Umbilical cord (tissue), 2 donors: ENCODE results near the gene NOTO. TPM values are rescaled to one million over a fixed set of nuclear protein-coding genes. Genes with fewer than 3 reads are reported as not detected.

Experiments used
- DNase-seq: peaks from one replicate; pipeline ENCODE4 v3.0.0-alpha.2; 2015; ENCODE audit warnings: low spot score
- total RNA-seq: library from RNA; depleted of rRNA; stranded (reverse); fragments of >200 nt; gene quantifications from one replicate; pipeline ENCODE4 v1.2.3, GENCODE V29; 2014; ENCODE audit warnings: low replicate concordance; ENCODE audit not compliant: insufficient read depth

NOTO gene
- total RNA-seq, 1 donor from 2014 or later, result 3.4 TPM

DNA sequence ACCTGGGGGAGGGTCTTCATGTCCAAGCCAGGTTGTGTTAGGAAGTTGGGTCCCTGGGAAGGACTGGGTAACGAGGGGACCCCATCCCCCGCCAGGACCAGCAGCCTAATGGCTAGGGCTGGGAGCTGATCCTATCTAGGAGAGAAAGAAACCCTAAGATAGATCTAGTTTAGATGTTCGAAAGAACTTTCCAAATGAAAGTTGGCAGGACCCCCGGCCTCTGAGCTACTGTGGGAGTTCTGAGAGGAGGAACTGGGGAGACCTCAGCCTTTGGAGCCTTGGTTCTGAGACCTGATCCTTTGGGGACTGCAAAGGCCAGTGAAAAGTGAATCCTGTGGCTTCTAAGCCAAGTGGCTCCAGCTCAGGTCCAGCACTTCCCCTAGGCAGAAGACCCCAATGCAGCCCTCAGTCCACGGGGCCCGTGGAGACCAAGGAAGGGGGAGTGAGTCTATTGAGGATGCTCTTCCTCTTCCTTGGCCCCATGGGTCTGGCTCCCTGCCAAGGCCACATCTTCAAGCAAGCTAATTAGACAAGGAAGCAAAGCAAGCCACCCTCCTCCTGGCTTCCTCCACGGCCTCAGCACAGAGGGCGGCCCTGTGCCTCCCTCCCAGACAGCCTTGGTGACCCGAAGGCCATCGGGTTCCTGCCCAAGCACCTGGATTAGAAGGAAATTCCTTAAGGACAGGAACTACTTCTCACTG is 55.2 kb downstream of the NOTO start:
- no peak for DNase-seq

DNA sequence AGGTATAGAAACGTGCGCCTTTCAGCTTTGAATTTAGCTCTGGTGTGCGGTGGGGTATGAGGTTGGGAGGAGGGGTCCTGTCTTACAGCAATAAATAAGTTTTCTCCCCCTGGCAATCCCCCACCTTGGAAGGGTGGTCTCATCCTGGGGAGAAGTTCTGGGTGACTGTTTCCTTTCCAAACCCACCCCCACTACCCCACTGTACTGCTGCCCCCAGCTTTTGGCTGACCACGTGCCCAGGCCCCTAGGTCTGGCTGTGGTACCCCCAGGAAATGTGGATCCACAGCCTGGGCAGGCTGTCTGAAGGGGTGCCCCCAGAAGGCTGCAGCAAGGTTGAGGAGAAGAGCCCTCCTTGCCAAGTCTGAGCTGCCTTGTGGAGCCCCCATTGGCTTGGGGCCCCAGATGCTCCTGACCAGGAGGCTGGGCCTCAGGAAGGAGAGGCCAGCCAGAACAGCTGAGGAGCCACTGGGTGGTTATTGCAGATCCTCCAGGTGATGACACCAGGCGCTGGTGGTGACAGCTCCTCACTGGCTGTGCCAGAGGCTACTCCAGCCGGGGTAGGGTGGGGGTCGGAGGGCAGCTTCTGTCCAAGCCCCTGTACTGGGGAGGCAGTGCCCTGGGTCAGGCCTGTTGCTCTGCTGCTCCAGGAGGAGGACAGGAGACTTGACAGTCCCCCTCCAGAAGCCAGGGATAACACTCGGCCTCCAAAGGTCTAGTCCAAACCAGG is 56.0 kb downstream of the NOTO start:
- no peak for DNase-seq

DNA sequence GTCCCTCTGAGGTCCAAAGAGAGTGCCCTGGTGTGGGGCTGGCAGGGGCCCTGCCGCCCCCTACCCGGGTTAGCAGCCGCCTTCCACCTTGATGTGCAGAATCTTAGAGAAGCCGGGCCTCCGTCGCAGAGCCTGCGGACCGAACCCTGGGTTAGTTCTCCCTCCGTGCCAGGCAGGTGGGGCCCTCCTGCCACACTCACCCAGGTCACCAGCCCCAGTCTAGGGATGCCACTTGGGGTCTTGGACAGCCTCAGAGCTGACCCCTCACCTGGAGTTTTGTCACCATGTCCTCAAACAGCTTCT is 56.5 kb downstream of the NOTO start:
- no peak for DNase-seq

DNA sequence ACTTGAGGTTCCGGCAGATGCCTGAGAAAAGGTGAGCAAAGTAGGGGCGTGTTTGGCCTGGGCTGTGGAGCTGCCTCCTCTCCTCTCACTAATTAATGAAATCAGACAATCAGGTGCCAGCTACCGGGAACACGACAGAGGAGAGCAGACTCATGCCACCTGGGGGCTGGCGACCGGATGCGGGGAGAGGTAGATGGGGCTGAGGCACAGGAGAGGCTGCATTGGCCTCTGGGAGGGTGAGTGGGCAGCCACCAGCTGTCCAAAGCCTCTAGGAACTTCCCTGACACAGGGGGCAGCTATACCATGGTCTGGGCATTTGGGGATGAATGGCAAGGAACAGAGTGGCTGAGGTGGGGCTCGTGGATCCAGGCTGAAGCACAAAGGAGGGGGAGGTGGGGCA is 56.9 kb downstream of the NOTO start:
- DNase-seq, result no peak

DNA sequence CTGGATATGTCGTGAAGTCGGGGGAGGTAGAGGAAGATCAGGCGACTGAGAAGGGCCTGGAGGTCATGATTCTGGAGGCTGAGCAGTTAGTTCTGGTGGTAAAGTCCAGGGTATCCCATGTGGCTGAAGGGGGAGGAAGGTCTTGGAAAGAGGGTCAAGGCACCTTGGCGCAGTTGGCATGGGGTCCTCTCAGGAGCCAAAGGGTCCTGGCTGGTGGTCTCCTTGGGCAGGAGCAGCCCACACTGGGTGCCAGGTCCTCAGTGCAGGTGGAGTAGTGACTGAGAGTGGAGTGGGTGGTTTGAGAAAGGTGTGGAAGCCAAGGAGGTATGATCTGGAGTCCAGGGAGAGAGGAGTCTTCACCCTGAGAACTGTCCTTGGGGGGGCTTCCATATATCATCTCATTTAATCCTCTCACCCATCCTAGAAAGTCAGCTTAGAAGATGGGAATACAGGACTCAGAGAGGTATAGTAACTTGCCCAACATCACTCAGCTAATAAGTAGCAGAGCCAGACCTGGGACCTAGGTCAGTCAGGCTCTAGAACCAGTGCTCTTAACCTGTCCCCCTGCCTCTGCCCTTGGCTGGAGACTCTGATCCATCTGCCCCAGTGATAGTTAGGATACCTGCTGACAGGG is 57.4 kb downstream of the NOTO start:
- DNase-seq, result no peak

DNA sequence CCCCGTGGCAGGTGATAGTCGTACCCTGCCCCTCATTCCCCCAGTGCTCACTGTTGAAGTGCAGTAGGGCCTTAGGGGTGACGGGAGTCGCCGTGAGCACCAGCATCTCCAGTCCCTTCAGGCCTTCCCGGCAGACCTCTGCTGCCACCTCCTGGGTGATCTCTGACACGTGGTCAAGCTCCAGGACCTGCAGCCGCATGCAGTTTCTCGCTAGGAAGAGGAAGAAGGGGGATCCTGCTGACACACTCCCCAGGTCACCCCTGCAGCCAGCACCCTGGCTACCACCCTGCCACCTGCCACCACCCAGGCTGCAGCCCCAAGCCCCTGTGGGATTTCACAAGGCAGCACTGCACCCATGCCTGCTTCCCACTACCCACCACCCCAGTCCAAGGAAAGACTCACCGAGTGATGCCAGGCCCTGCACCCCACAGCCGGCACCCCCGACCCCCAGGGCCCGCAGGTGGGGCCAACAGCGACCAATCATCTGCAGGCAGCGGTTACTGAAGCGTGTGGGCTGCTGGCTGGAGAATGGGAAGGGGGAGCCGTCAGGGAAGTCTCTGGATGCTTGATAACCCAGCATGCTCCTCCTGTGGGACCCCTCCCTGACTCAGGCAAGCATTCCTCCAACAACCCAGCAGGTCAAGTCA is 58.1 kb downstream of the NOTO start:
- peak; percentile 25 for DNase-seq

Other genes starting within 250 kb of the NOTO start
- gene SFXN5, start 130.9 kb upstream of the NOTO start, total RNA-seq, result 19.0 TPM
- gene RAB11FIP5, start 89.6 kb upstream of the NOTO start, total RNA-seq, result 21.4 TPM
- 50.1 TPM for gene SMYD5, start 11.7 kb downstream of the NOTO start, total RNA-seq
- gene PRADC1, start 30.7 kb downstream of the NOTO start, total RNA-seq, result 2.2 TPM
- gene CCT7, start 31.7 kb downstream of the NOTO start, total RNA-seq, result 111 TPM
- gene FBXO41, start 81.9 kb downstream of the NOTO start, total RNA-seq, result 1.2 TPM
- 1.4 TPM for gene EGR4, start 91.0 kb downstream of the NOTO start, total RNA-seq
- 36.4 TPM for gene ALMS1, start 183.3 kb downstream of the NOTO start, total RNA-seq